Measurements from ENCODE around the gene ANKRD23.
A peak's percentile ranks its signal among the peaks of the same experiment; 100 is the strongest.

The ANKRD23 gene

GRCh38 chr2:96835830-96836229 is 8.0 kb downstream of the ANKRD23 start:
- no peak for DNase-seq

GRCh38 chr2:96832754-96833507 is 10.9 kb downstream of the ANKRD23 start:
- peak; percentile 92 to 98 (median 94) for DNase-seq

GRCh38 chr2:96832408-96832753 is 11.4 kb downstream of the ANKRD23 start:
- no peak for DNase-seq

DNA sequence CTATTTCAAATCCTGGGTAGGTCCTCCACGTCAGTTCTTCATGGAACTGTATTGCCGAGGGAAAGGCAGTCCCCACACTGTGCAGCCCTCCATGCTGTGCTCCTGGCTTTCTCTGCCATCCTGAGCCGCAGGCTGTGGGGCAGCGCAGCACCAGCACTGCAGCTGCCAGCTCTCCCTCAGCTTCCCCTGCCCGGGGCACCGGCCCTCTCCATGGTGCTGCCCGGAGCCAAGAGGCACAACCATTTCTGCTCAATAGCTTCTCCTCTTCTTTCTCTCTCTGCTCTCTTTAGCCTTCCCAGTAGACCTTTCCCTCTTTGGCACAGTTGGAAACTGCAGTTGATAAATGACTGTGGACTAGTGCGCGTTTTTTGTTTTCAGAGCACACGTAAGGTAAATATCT is 12.1 kb downstream of the ANKRD23 start:
- peak in 1 of 3 experiments; percentile 12 for DNase-seq

DNA sequence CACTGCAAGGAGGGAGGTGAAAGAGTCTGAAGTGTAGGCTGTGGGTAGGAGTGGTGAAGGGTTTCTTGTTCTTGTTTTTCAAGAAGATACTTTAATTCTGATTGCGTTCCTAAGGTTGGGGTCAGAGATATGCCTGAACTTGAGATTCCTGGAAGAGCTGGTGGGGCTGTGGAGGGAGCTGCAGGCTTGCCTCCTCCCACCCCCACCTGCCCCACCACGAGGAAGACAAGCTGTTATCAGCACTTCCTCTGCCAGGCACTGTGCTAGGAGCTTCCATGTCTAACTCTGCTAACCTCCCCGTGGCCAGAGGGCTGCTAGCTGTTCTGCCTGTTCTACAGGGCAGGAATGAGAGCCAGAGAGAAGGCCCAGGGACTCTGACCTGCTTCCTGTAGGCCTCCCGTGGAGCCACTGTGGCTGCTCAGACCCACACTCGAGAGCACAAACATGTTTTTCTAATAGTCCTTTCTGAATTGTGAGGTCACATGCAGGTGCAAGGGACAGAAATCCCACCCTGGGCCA is 13.7 kb downstream of the ANKRD23 start:
- no peak for DNase-seq

DNA sequence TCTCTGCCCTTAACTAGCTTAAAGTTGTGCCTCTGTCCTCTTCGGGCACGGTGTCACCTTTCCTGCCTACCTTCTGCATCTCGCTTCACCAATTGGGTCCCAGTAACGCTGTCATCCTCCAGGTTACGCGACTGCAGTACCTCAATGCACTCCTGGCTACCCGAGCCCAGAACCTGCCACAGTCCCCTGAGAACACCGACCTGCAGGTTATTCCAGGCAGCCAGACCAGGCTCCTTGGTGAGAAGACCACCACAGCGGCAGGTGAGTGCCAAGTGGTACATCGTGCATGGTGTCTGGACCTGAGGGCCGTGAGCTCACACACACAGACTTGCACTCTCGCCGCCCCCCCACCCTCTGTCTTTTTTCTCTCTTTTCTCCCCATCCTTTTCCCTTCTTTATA is 14.9 kb downstream of the ANKRD23 start:
- no peak for DNase-seq

GRCh38 chr2:96828436-96828835 is 15.4 kb downstream of the ANKRD23 start:
- no peak for DNase-seq

DNA sequence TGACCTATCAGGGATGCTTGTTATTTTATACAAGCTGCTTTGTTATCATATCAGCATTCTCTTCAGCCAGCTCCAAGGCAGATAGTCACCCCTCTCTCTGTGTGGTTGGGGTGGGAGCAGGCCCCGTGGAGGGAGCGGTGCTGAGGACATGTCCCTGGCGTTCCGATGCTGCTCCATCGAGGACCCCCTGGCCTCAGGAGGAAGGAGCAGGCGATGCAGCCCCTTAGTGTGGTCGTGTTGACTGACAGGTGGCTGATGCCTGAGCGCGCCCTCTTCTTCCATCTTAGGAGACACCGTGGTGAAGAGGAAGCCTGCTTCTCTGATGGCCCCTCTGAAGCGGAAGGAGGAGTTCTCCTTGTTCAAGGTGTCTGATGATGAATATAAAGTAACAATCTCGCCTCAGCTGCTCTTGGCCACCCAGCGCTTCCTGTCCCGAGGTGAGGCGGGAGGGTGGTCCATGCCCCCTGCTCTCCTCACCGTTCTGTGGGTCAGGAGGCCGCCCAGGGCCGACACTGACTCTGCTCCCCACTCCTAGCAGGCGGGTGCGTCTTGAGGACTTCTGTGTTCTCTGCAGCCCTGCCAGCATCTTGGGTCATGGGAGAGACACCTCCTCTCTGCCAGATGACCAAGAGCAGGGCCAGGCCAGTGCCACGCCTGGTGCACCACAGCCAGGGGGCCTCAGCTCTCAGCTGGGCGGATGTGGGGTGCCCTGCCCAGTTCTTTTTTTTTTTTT is 17.1 kb downstream of the ANKRD23 start:
- DNase-seq, result no peak

DNA sequence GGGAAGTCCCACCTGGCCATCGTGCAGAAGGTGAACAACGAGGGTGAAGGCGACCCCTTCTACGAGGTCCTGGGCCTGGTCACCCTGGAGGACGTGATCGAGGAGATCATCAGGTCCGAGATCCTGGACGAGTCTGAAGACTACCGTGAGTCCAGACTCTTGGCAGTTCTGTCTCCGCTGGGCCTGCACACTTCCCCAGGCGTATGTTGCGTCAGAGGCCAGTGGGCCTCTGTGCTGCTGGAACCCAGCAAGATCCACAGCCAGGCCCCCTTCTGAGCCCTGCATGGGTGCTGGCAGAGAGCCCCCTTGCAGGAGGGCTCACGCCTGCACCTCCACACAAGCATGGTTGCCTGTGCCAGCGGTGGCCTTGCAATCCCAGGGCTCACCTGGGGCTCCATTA is 18.8 kb downstream of the ANKRD23 start:
- no peak for DNase-seq

DNA sequence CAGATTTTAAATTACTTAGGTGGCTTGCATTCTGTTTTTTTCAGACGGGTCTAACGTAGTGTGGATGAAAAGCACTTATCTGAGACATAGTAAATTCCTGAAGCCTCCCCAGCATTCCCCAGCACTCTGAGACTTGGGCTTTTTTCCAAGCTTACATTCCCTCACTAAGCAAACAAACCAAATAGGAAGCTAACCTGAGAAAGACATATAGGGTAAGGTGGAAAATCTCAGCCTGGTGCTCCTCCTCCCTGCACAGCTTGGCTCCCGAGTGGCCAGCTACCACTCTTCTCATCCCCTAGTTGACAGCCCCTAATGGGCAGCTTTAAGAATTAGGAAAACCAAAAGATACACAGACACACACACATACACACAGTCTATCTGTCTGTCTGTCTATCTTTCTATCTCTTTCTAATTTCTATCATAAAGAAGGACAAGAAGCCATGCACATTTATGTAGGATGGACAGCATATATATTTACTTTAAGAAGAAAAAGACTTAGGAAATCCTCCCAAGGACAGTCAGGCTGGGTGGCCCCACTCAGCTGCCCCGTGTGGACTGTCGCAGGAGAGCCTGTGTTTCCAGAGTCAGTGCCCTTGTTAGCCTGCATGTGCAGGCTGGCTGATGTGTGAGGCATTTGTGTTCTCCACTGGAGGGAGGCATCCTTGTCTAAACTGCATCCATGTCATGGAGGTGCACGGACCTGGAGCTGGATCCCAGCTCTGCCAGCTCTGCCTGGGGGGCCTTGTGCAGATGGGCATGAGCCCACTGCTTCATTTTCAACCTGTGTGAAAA is 19.5 kb downstream of the ANKRD23 start:
- no peak for DNase-seq

- DNase-seq, result no peak
These were observed 20.6 kb downstream of the ANKRD23 start for GRCh38 chr2:96823198-96823597.

DNA sequence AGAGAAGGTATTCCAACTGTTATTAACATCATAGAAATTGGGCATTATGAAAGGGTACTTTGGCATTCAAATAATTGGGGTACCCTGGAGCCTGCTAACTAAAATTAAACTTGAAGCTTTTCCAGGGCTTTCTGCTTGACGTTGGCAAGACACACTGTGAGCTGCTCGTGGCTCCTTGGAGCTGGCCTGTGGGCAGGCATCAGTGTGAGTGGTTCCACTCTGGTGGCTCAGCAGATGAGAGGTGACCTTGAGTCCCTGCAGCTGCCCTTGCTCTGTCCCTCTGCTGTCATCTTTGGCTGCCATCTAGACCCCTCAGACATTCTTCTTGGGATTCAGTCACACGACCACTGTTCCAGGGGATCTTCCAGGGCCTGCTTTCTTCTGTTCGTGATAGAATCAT is 21.0 kb downstream of the ANKRD23 start:
- DNase-seq, result no peak

GRCh38 chr2:96821113-96821675 is 22.6 kb downstream of the ANKRD23 start:
- no peak for DNase-seq

- no peak for DNase-seq
These were observed 23.8 kb downstream of the ANKRD23 start for GRCh38 chr2:96819876-96820511.

- DNase-seq, result peak; percentile 36 to 72 (median 57)
These were observed 24.5 kb downstream of the ANKRD23 start for GRCh38 chr2:96819128-96819875.

DNA sequence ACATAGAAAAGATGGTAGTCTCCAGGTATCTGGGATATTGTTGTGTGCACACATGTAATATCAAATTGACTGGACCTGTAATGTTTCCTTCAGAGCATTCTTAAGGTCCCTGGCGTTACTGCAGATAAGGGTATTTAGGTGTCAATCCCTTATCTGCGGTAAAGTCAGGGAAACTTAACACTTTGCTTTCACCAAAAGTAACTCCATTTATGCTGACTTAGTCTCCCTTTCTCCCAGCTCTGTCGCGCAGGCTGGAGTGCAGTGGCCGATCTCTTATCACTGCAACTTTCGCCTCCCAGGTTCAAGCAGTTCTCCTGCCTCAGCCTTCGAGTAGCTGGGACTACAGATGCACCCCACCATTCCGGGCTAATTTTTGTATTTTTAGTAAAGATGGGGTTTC is 25.9 kb downstream of the ANKRD23 start:
- DNase-seq, result no peak

DNA sequence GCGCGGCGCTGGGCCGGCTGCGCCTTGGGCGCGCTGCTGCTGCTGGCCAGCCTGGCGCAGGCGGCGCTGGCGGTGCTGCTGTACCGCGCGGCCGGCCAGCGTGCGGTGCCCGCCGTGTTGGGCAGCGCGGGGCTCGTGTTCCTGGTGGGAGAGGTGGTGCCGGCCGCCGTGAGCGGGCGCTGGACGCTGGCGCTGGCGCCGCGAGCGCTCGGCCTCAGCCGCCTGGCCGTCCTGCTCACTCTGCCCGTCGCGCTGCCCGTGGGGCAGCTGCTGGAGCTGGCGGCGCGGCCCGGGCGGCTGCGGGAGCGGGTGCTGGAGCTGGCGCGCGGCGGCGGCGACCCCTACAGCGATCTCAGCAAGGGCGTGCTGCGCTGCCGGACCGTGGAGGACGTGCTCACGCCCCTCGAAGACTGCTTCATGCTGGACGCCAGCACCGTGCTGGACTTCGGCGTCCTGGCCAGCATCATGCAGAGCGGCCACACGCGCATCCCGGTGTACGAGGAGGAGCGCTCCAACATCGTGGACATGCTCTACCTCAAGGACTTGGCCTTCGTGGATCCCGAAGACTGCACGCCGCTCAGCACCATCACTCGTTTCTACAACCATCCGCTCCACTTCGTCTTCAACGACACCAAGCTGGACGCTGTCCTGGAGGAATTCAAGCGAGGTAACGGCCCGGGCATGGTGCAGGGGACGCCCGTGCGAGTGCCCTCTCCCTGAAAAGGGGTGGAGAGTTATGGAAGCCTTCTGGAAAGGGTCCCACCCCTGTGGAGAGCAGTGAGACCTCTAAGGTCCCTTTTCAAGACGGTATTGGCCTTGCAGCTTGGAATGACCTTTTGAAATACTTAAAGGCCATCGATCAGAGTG is 26.8 kb downstream of the ANKRD23 start:
- peak in 2 of 3 experiments; percentile 63 to 69 for DNase-seq

DNA sequence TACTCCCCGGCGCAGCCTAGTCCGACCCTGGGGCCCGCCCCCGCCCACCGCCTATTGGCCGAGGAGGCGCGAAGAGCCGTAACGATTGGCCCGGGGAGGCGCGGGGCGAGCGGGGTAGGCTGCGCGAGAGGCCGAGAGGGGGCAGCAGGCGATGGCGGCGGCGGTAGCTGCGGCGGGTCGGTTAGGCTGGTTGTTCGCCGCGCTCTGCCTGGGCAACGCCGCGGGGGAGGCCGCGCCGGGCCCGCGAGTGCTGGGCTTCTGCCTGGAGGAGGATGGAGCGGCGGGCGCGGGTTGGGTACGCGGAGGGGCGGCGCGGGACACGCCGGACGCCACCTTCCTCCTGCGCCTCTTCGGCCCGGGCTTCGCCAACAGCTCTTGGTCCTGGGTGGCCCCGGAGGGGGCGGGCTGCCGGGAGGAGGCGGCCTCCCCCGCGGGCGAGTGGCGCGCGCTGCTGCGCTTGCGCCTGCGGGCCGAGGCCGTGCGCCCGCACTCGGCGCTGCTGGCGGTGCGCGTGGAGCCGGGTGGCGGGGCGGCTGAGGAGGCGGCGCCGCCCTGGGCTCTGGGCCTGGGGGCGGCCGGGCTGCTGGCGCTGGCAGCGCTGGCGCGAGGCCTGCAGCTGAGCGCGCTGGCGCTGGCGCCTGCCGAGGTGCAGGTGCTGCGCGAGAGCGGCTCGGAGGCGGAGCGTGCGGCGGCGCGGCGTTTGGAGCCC is 27.5 kb downstream of the ANKRD23 start, which contains the start of gene CNNM3:
CNNM3 (plus strand) TSS at position 142 of the 709 bp plus-strand sequence; CDS start at position 152, 10 bp downstream.
- peak; percentile 92 to 97 (median 96) for DNase-seq

- DNase-seq, result peak; percentile 37 to 73 (median 72)
These were observed 28.3 kb downstream of the ANKRD23 start for GRCh38 chr2:96815326-96816126.

All from NCI-H1417 (cell line).